ENCODE results near the gene GBGT1. TPM values are rescaled to one million over a fixed set of nuclear protein-coding genes. Genes with fewer than 3 reads are reported as not detected.

Gene GBGT1
- total and polyA plus RNA-seq, 2 donors (not counting 3 experiments of a cell fraction or from before 2014, with no cell fraction given), result 35.6 to 56.3 TPM

DNA sequence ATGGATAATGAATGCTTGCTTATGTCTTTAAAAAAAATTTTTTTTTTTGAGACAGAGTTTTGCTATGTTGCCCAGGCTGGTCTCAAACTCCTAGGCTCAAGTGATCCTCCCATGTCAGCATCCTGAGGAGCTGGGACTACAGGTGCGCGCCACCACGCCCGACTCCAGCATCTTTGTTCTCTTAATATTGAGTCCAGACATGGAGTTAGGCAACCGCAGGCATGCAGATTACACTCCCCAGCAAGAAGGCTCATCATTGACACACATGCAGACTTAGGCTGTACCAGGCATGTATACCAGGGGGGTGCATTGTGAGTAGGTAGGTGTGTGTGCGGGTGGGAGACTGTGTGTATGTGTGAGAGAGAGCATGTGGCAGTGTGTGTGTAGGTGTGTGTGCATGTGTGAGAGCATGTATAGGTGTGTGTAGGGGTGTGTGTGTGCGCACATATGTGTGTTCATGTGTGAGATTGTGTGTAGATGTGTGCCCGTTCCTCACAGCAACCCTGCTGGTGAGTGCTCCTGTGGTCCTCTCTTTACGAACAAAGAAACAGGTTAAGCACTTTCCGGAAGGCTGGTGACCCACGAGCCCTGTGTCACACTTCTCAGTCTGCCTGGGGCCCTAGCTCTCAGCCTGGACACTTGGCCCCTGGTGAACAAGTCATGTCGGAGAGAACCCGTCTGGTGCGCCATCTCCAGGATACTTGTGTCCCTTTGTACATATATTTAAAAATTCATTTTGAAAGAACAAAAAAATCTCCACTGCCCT, 39.2 kb upstream of the GBGT1 start:
- Histone ChIP-seq H3K9me3 (replicated peaks; ENCODE audit: control insufficient read depth, insufficient read depth, low read length) (no peaks in the 10 kb centered on the region), H3K79me2 (ENCODE audit: control insufficient read depth, insufficient read depth, low read length) (no peaks in the 10 kb centered on the region), H2AFZ (ENCODE audit: low read depth, low read length) (no peak overlapping the region), H3K4me3 (replicated peaks in 1 of 3; ENCODE audit: insufficient read depth in 1 of 3, low read depth in 1 of 3, low read length in 3 of 3) (no peak overlapping the region), H3K27ac (ENCODE audit: insufficient read depth, low read depth, low read length) (no peak overlapping the region), H3K4me1 (ENCODE audit: control insufficient read depth, extremely low read depth, insufficient read depth, low read length) (no peaks in the 10 kb centered on the region), H3K9me1 (replicated peaks; ENCODE audit: control insufficient read depth, extremely low read depth, insufficient read depth, low read length) (no peaks in the 10 kb centered on the region), H4K20me1 (replicated peaks; ENCODE audit: control insufficient read depth, extremely low read depth, insufficient read depth, low read length) (no peaks in the 10 kb centered on the region), H3K9ac (replicated peaks; ENCODE audit: extremely low read depth, insufficient read depth, low read length) (no peak overlapping the region), H3K27me3 (ENCODE audit: control insufficient read depth in 2 of 2, insufficient read depth in 2 of 2, low read length in 2 of 2) (peaks cover 0 to 4% of the 10 kb centered on the region in 2 experiments), H3K36me3 (ENCODE audit: control insufficient read depth in 2 of 2, extremely low read depth in 1 of 2, insufficient read depth in 2 of 2, low read length in 2 of 2) (no peaks in the 10 kb centered on the region), H3K4me2 (ENCODE audit: insufficient read depth, low read length) (no peak overlapping the region)
- intact Hi-C loops (cut with micrococcal nuclease), result no loop called here
- no TSS peak for BruUV-seq (replicated peaks)
- CTCF ChIA-PET, result interaction anchor here (1.4 to 2.4 kb wide), 2 partner anchors 15 to 17 kb away, joined by 5 to 8 read pairs; no protein-coding TSS in a partner anchor
- dilution Hi-C loops (cut with MboI; ENCODE audit: extremely low pct_ligation_motif_present, low sequenced_read_pairs), result no loop called here
- FAIRE-seq, result no peak
- TF ChIP-seq, protein P1, sequence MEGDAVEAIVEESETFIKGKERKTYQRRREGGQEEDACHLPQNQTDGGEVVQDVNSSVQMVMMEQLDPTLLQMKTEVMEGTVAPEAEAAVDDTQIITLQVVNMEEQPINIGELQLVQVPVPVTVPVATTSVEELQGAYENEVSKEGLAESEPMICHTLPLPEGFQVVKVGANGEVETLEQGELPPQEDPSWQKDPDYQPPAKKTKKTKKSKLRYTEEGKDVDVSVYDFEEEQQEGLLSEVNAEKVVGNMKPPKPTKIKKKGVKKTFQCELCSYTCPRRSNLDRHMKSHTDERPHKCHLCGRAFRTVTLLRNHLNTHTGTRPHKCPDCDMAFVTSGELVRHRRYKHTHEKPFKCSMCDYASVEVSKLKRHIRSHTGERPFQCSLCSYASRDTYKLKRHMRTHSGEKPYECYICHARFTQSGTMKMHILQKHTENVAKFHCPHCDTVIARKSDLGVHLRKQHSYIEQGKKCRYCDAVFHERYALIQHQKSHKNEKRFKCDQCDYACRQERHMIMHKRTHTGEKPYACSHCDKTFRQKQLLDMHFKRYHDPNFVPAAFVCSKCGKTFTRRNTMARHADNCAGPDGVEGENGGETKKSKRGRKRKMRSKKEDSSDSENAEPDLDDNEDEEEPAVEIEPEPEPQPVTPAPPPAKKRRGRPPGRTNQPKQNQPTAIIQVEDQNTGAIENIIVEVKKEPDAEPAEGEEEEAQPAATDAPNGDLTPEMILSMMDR (IDR thresholded peaks at IDR 0.05; ENCODE audit: extremely low read depth in 1 of 2, insufficient read depth in 1 of 2, low read depth in 1 of 2, low read length in 2 of 2), result no peak
- no peak for TF ChIP-seq EZH2 (IDR thresholded peaks at IDR 0.05; ENCODE audit: borderline replicate concordance, low read depth, low read length, severe bottlenecking)
- TF ChIP-seq POLR2AphosphoS5 (IDR thresholded peaks at IDR 0.05; ENCODE audit: insufficient read depth, low read depth, low read length), result no peak
- TF ChIP-seq, protein P2, sequence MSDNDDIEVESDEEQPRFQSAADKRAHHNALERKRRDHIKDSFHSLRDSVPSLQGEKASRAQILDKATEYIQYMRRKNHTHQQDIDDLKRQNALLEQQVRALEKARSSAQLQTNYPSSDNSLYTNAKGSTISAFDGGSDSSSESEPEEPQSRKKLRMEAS (IDR thresholded peaks at IDR 0.05; ENCODE audit: insufficient read depth, insufficient read length), result no peak
- TF ChIP-seq POLR2A (IDR thresholded peaks at IDR 0.05; ENCODE audit: low read depth, low read length), result no peak
- no peak for TF ChIP-seq GATA2 (IDR thresholded peaks at IDR 0.05; ENCODE audit: insufficient read depth, insufficient read length, low read depth, low read length)
- TF ChIP-seq MYC (IDR thresholded peaks at IDR 0.05; ENCODE audit: low read depth, low read length), result no peak
- no peak for DNase-seq (ENCODE audit: low read depth, low spot score)
- POLR2A ChIA-PET, result no interaction called here

All from endothelial cell of umbilical vein (primary cell).